ENCODE measurements around the gene BRD9. TPM values are rescaled to one million over a fixed set of nuclear protein-coding genes. Genes with fewer than 3 reads are reported as not detected.

The BRD9 gene
- total RNA-seq, 1 donor from 2014 or later = 43.7 TPM

GRCh38 chr5:870956-871355, 21.6 kb downstream of the BRD9 start:
- Mint-ChIP-seq H3K27ac (ENCODE audit: unreplicated experiment) (no peak overlapping the region), H3K36me3 (ENCODE audit: low read depth, unreplicated experiment) (peaks cover 25% of the 10 kb centered on the region), H3K4me1 (ENCODE audit: low read depth, unreplicated experiment) (no peaks in the 10 kb centered on the region), H3K4me3 (ENCODE audit: unreplicated experiment) (no peak overlapping the region), H3K9me3 (ENCODE audit: unreplicated experiment) (no peaks in the 10 kb centered on the region), H3K27me3 (ENCODE audit: low read depth, unreplicated experiment) (no peaks in the 10 kb centered on the region)
- DNase-seq (ENCODE audit: low read depth) = no peak
- no peak overlapping the region for H3K9ac ChIP-seq (ENCODE audit: low read length)
- no peak overlapping the region for H3K4me2 ChIP-seq (ENCODE audit: low read length)
- no peaks in the 10 kb centered on the region for H3K4me1 ChIP-seq (ENCODE audit: insufficient read depth, low read length)
- H4K20me1 ChIP-seq (ENCODE audit: insufficient read depth, low read length) = peaks cover 52% of the 10 kb centered on the region
- H3K4me3 ChIP-seq (ENCODE audit: insufficient read depth, low read depth, low read length) = no peak overlapping the region
- TF ChIP-seq EZH2 (IDR thresholded peaks at IDR 0.05; ENCODE audit: insufficient read depth, low read length) (no peak), CTCF (IDR thresholded peaks at IDR 0.05; ENCODE audit: insufficient read depth, low read depth, low read length) (no peak)
- peaks cover 6% of the 10 kb centered on the region for H3K79me2 ChIP-seq (ENCODE audit: insufficient read depth, low read length)
- peaks cover 61% of the 10 kb centered on the region for H3K36me3 ChIP-seq (ENCODE audit: insufficient read depth, low read length)
- H2AFZ ChIP-seq (ENCODE audit: low read depth, low read length) = no peak overlapping the region
- FAIRE-seq = no peak
- no peak overlapping the region for H3K27ac ChIP-seq (ENCODE audit: low read depth, low read length)
- no peaks in the 10 kb centered on the region for H3K27me3 ChIP-seq (ENCODE audit: insufficient read depth, low read length)
- H3K9me3 ChIP-seq (ENCODE audit: insufficient read depth, low read depth, low read length) = no peaks in the 10 kb centered on the region

GRCh38 chr5:868428-869135, 24.0 kb downstream of the BRD9 start:
- no peak overlapping the region for H3K4me3 Mint-ChIP-seq (ENCODE audit: unreplicated experiment)
- TF ChIP-seq CTCF (IDR thresholded peaks at IDR 0.05; ENCODE audit: insufficient read depth, low read depth, low read length) = no peak
- no peak for TF ChIP-seq EZH2 (IDR thresholded peaks at IDR 0.05; ENCODE audit: insufficient read depth, low read length)
- no peaks in the 10 kb centered on the region for H3K27me3 Mint-ChIP-seq (ENCODE audit: low read depth, unreplicated experiment)
- peaks cover 52% of the 10 kb centered on the region for H4K20me1 ChIP-seq (ENCODE audit: insufficient read depth, low read length)
- peaks cover 50% of the 10 kb centered on the region for H3K36me3 ChIP-seq (ENCODE audit: insufficient read depth, low read length)
- no peak overlapping the region for H3K4me3 ChIP-seq (ENCODE audit: insufficient read depth, low read depth, low read length)
- H3K27me3 ChIP-seq (ENCODE audit: insufficient read depth, low read length) = no peaks in the 10 kb centered on the region
- FAIRE-seq (no peak), DNase-seq (ENCODE audit: low read depth) (no peak)
- H2AFZ ChIP-seq (ENCODE audit: low read depth, low read length) = no peak overlapping the region
- no peaks in the 10 kb centered on the region for H3K79me2 ChIP-seq (ENCODE audit: insufficient read depth, low read length)
- H3K9me3 Mint-ChIP-seq (ENCODE audit: unreplicated experiment) = no peaks in the 10 kb centered on the region
- peaks cover 30% of the 10 kb centered on the region for H3K36me3 Mint-ChIP-seq (ENCODE audit: low read depth, unreplicated experiment)
- H3K4me2 ChIP-seq (ENCODE audit: low read length) = no peak overlapping the region
- H3K4me1 Mint-ChIP-seq (ENCODE audit: low read depth, unreplicated experiment) = no peaks in the 10 kb centered on the region
- H3K27ac Mint-ChIP-seq (ENCODE audit: unreplicated experiment) = no peak overlapping the region
- H3K27ac ChIP-seq (ENCODE audit: low read depth, low read length) = no peak overlapping the region
- no peaks in the 10 kb centered on the region for H3K4me1 ChIP-seq (ENCODE audit: insufficient read depth, low read length)
- no peaks in the 10 kb centered on the region for H3K9me3 ChIP-seq (ENCODE audit: insufficient read depth, low read depth, low read length)
- no peak overlapping the region for H3K9ac ChIP-seq (ENCODE audit: low read length)

- peaks cover 47% of the 10 kb centered on the region for H3K36me3 ChIP-seq (ENCODE audit: insufficient read depth, low read length)
- no peaks in the 10 kb centered on the region for H3K27me3 ChIP-seq (ENCODE audit: insufficient read depth, low read length)
- no peak overlapping the region for H3K27ac ChIP-seq (ENCODE audit: low read depth, low read length)
- no peak overlapping the region for H3K4me3 ChIP-seq (ENCODE audit: insufficient read depth, low read depth, low read length)
- no peaks in the 10 kb centered on the region for H3K4me1 Mint-ChIP-seq (ENCODE audit: low read depth, unreplicated experiment)
- no peak overlapping the region for H2AFZ ChIP-seq (ENCODE audit: low read depth, low read length)
- no peaks in the 10 kb centered on the region for H3K27me3 Mint-ChIP-seq (ENCODE audit: low read depth, unreplicated experiment)
- H3K4me1 ChIP-seq (ENCODE audit: insufficient read depth, low read length) = no peaks in the 10 kb centered on the region
- FAIRE-seq = no peak
- no peak overlapping the region for H3K4me3 Mint-ChIP-seq (ENCODE audit: unreplicated experiment)
- no peak for DNase-seq (ENCODE audit: low read depth)
- peaks cover 52% of the 10 kb centered on the region for H4K20me1 ChIP-seq (ENCODE audit: insufficient read depth, low read length)
- TF ChIP-seq CTCF (IDR thresholded peaks at IDR 0.05; ENCODE audit: insufficient read depth, low read depth, low read length) (no peak), EZH2 (IDR thresholded peaks at IDR 0.05; ENCODE audit: insufficient read depth, low read length) (no peak)
- no peak overlapping the region for H3K9ac ChIP-seq (ENCODE audit: low read length)
- H3K36me3 Mint-ChIP-seq (ENCODE audit: low read depth, unreplicated experiment) = peaks cover 30% of the 10 kb centered on the region
- H3K4me2 ChIP-seq (ENCODE audit: low read length) = no peak overlapping the region
- H3K27ac Mint-ChIP-seq (ENCODE audit: unreplicated experiment) = no peak overlapping the region
- no peaks in the 10 kb centered on the region for H3K9me3 Mint-ChIP-seq (ENCODE audit: unreplicated experiment)
- no peaks in the 10 kb centered on the region for H3K79me2 ChIP-seq (ENCODE audit: insufficient read depth, low read length)
- no peaks in the 10 kb centered on the region for H3K9me3 ChIP-seq (ENCODE audit: insufficient read depth, low read depth, low read length)
These were observed 25.2 kb downstream of the BRD9 start for GRCh38 chr5:867300-867870.

Data from astrocyte (in vitro differentiated cells and primary cell).